SK-N-SH (cell line): ENCODE data around the gene ARHGEF40. TPM values are rescaled to one million over a fixed set of nuclear protein-coding genes. Genes with fewer than 3 reads are reported as not detected.

ENCODE experiments used
- CTCF ChIA-PET: fragments of 300-600, 350-600 bp; formaldehyde crosslinking; extraction: SDS; loops from one replicate; lab custom pipeline; 2021; lab: Yijun Ruan, JAX
- POLR2A ChIA-PET: fragments of 350-600 bp; sonication (Branson Sonifier 250); formaldehyde crosslinking; extraction: SDS; loops from one replicate; lab custom pipeline; 2020; ENCODE audit warnings: antibody characterized with exemption, inconsistent platforms; lab: Yijun Ruan, JAX
- DNase-seq: peaks from one replicate; pipeline ENCODE4 v3.0.0; 2012
- H2AFZ ChIP-seq: fragments of 200-600 bp; sonication (generic); 2 replicates; pipeline ENCODE4 v1.8.1; 2016; ENCODE audit warnings: antibody characterized with exemption, mild to moderate bottlenecking, low read depth
- H3F3A ChIP-seq: fragments of 200-600 bp; sonication (generic); replicated peaks from 2 replicates; pipeline ENCODE3; 2016; ENCODE audit warnings: antibody characterized with exemption, mild to moderate bottlenecking; ENCODE audit not compliant: insufficient read depth
- H3K27ac ChIP-seq, 2 experiments: fragments of 200-500 bp in 1 of 2; fragments of 200-600 bp in 1 of 2; sonication (Bioruptor generic) in 1 of 2; sonication (generic), shearing (Covaris generic) in 1 of 2; 2 replicates each; pipeline versions ENCODE4 v1.5.1 to v1.6.1; 2014 to 2016; ENCODE audit warnings: low read depth in 2 of 2, inconsistent platforms in 1 of 2, low read length in 1 of 2, mild to moderate bottlenecking in 1 of 2, mixed read lengths in 1 of 2
- H3K27me3 ChIP-seq: fragments of 200-600 bp; sonication (generic), shearing (Covaris generic); 2 replicates; pipeline ENCODE4 v1.6.1; 2016; ENCODE audit warnings: mixed run types; ENCODE audit not compliant: insufficient read depth
- H3K36me3 ChIP-seq, 2 experiments: fragments of 200-500 bp in 1 of 2; fragments of 200-600 bp in 1 of 2; sonication (Bioruptor generic) in 1 of 2; sonication (generic) in 1 of 2; replicated peaks in 1 of 2; 2 replicates each; pipeline versions ENCODE3 to v1.5.1; 2014 to 2016; ENCODE audit warnings: low read length in 1 of 2, mild to moderate bottlenecking in 1 of 2; ENCODE audit not compliant: insufficient read depth in 2 of 2, control insufficient read depth in 1 of 2
- H3K4me1 ChIP-seq, 2 experiments: fragments of 200-500 bp in 1 of 2; fragments of 200-600 bp in 1 of 2; sonication (Bioruptor generic) in 1 of 2; sonication (generic), shearing (Covaris generic) in 1 of 2; 2 replicates each; pipeline versions ENCODE4 v1.5.1 to v1.6.1; 2014 to 2016; ENCODE audit warnings: low read depth in 1 of 2, low read length in 1 of 2, mixed run types in 1 of 2; ENCODE audit not compliant: insufficient read depth in 2 of 2, control insufficient read depth in 1 of 2
- H3K4me2 ChIP-seq: fragments of 200-600 bp; sonication (generic), shearing (Covaris generic); 2 replicates; pipeline ENCODE4 v1.6.1; 2017; ENCODE audit warnings: mixed run types
- H3K4me3 ChIP-seq, 2 experiments: fragments of 200-500 bp in 1 of 2; fragments of 200-600 bp in 1 of 2; sonication (Bioruptor generic) in 1 of 2; sonication (generic), shearing (Covaris generic) in 1 of 2; 2 replicates each; pipeline versions ENCODE4 v1.5.1 to v1.8.1; 2014 to 2016; ENCODE audit warnings: low read depth in 2 of 2, inconsistent platforms in 1 of 2, low read length in 1 of 2, mild to moderate bottlenecking in 1 of 2, mixed read lengths in 1 of 2, moderate library complexity in 1 of 2
- H3K79me2 ChIP-seq: fragments of 200-600 bp; sonication (generic); 2 replicates; pipeline ENCODE4 v1.8.1; 2017; ENCODE audit warnings: mild to moderate bottlenecking; ENCODE audit not compliant: insufficient read depth
- H3K9ac ChIP-seq: fragments of 200-600 bp; sonication (generic); 2 replicates; pipeline ENCODE4 v1.6.1; 2017; ENCODE audit warnings: mixed run types
- H3K9me2 ChIP-seq: fragments of 200-600 bp; sonication (generic); 2 replicates; pipeline ENCODE4 v1.6.1; 2017; ENCODE audit warnings: mixed run types
- H3K9me3 ChIP-seq: fragments of 200-600 bp; sonication (generic); 2 replicates; pipeline ENCODE4 v1.6.1; 2017; ENCODE audit warnings: mixed run types, mild to moderate bottlenecking, moderate library complexity
- H4K20me1 ChIP-seq: fragments of 200-600 bp; sonication (generic); 2 replicates; pipeline ENCODE4 v1.6.1; 2017; ENCODE audit warnings: mild to moderate bottlenecking, mixed run types; ENCODE audit not compliant: insufficient read depth
- CHD2 ChIP-seq: fragments of 150-350 bp; IDR thresholded peaks from 2 replicates; pipeline ENCODE4 v1.6.1; 2018; ENCODE audit warnings: low read length; ENCODE audit not compliant: partially characterized antibody
- CTCF ChIP-seq: fragments of 200-600 bp; sonication (generic); IDR thresholded peaks from 2 replicates; pipeline ENCODE4 v1.6.1; 2017; ENCODE audit warnings: antibody characterized with exemption, mild to moderate bottlenecking, moderate library complexity
- ELF1 ChIP-seq: IDR thresholded peaks from 2 replicates; pipeline ENCODE4 v1.4.0; 2012
- EZH2phosphoT487 ChIP-seq: fragments of 200-600 bp; sonication (generic); IDR thresholded peaks from 2 replicates; pipeline ENCODE4 v1.6.1; 2017; ENCODE audit warnings: low read depth, mixed run types, mild to moderate bottlenecking, antibody characterized with exemption, moderate library complexity, borderline replicate concordance
- FOSL2 ChIP-seq: IDR thresholded peaks from 2 replicates; pipeline ENCODE4 v1.4.0; 2012; ENCODE audit warnings: low read depth, mild to moderate bottlenecking, moderate library complexity, borderline replicate concordance
- FOXM1 ChIP-seq: IDR thresholded peaks from 2 replicates; pipeline ENCODE4 v1.4.0; 2012; ENCODE audit warnings: low read depth, mild to moderate bottlenecking
- GABPA ChIP-seq: IDR thresholded peaks from 2 replicates; pipeline ENCODE4 v1.4.0; 2012; ENCODE audit warnings: low read depth, mild to moderate bottlenecking
- GATA2 ChIP-seq: sonication (generic); formaldehyde crosslinking; IDR thresholded peaks from 2 replicates; pipeline ENCODE4 v1.5.0; 2020; ENCODE audit warnings: mild to moderate bottlenecking, missing genetic modification reagents
- IRF3 ChIP-seq: fragments of 150-350 bp; IDR thresholded peaks from 2 replicates; pipeline ENCODE4 v1.6.1; 2016; ENCODE audit warnings: mild to moderate bottlenecking, low read depth, low read length
- JUND ChIP-seq: IDR thresholded peaks from 2 replicates; pipeline ENCODE4 v1.4.0; 2012
- MEF2A ChIP-seq: IDR thresholded peaks from 2 replicates; pipeline ENCODE4 v1.4.0; 2012; ENCODE audit warnings: low read depth, borderline replicate concordance
- NFIC ChIP-seq: IDR thresholded peaks from 2 replicates; pipeline ENCODE4 v1.4.0; 2012; ENCODE audit warnings: borderline replicate concordance
- REST ChIP-seq: IDR thresholded peaks from 2 replicates; pipeline ENCODE4 v1.6.1; 2012; ENCODE audit warnings: mild to moderate bottlenecking, low read depth, low read length, moderate library complexity
- RFX5 ChIP-seq: IDR thresholded peaks from 2 replicates; pipeline ENCODE4 v1.6.1; 2012; ENCODE audit warnings: mild to moderate bottlenecking, improper control_type of control experiment, low read length
- SMC3 ChIP-seq: IDR thresholded peaks from 2 replicates; pipeline ENCODE4 v1.6.1; 2012; ENCODE audit warnings: low read depth, low read length, improper control_type of control experiment
- USF1 ChIP-seq: IDR thresholded peaks from 2 replicates; pipeline ENCODE4 v1.4.0; 2012; ENCODE audit warnings: low read depth, borderline replicate concordance
- USF2 ChIP-seq: fragments of 150-350 bp; IDR thresholded peaks from 2 replicates; pipeline ENCODE4 v1.6.1; 2017; ENCODE audit warnings: antibody characterized with exemption, low read length, low read depth, borderline replicate concordance
- YY1 ChIP-seq: IDR thresholded peaks from 2 replicates; pipeline ENCODE4 v1.4.0; 2012; ENCODE audit warnings: low read depth, mild to moderate bottlenecking
- WGBS: methylation state at CpG from one replicate; pipeline ENCODE4 v1.1.6; 2017; ENCODE audit warnings: low lambda C conversion rate; 5-methylcytosine and 5-hydroxymethylcytosine counted together
- polyA plus RNA-seq, 3 experiments: library from polyadenylated mRNA; depleted of rRNA; stranded (reverse); fragments of >200 nt; gene quantifications; 2 replicates each; pipeline ENCODE4 v1.2.3, GENCODE V29; 2012

Gene ARHGEF40
- polyA plus RNA-seq, 1 of the 3 experiments (the other 2 are of a cell fraction): 58.8 TPM

- H3F3A ChIP-seq: no peaks in the 10 kb centered on the region
- no peaks in the 10 kb centered on the region for H3K79me2 ChIP-seq
- H3K9me3 ChIP-seq: no peaks in the 10 kb centered on the region
- H3K9me2 ChIP-seq: no peaks in the 10 kb centered on the region
- 17% methylated on average over 1 of the region's 1 CpG for WGBS
- no peak for DNase-seq
- TF ChIP-seq REST: no peak
- no peak for TF ChIP-seq ELF1
- TF ChIP-seq RFX5: no peak
- no peak for TF ChIP-seq FOXM1
- no peak for TF ChIP-seq GATA2
- TF ChIP-seq USF1: no peak
- no peak for TF ChIP-seq JUND
- no peak for TF ChIP-seq YY1
- no peak for TF ChIP-seq EZH2phosphoT487
- no peaks in the 10 kb centered on the region; the same call in 1 of the 2 replicates for H3K27me3 ChIP-seq
- H3K4me3 ChIP-seq: no peak overlapping the region
- no peak overlapping the region for H3K27ac ChIP-seq
- H2AFZ ChIP-seq: no peak overlapping the region
- ChIA-PET POLR2A (no interaction called here), CTCF (interaction anchor here (1.4 to 1.5 kb wide), 2 partner anchors 14 to 17 kb away, joined by 3 to 4 read pairs; no protein-coding TSS in a partner anchor)
- H3K4me2 ChIP-seq: no peak overlapping the region
- H3K36me3 ChIP-seq: no peaks in the 10 kb centered on the region
- H4K20me1 ChIP-seq: no peaks in the 10 kb centered on the region
- no peaks in the 10 kb centered on the region for H3K4me1 ChIP-seq
- no peak overlapping the region for H3K9ac ChIP-seq
Measured at GRCh38 chr14:21121122-21121521, 51.0 kb downstream of the ARHGEF40 start.

GRCh38 chr14:21123429-21123828 lies 53.3 kb downstream of the ARHGEF40 start:
- H3K4me3 ChIP-seq: no peak overlapping the region
- H3K9me3 ChIP-seq: no peaks in the 10 kb centered on the region
- no peak overlapping the region for H3K9ac ChIP-seq
- no peak for DNase-seq
- H3K36me3 ChIP-seq: no peaks in the 10 kb centered on the region
- H3F3A ChIP-seq: no peaks in the 10 kb centered on the region
- WGBS: 8% methylated on average over 1 of the region's 1 CpG
- H4K20me1 ChIP-seq: no peaks in the 10 kb centered on the region
- H3K4me1 ChIP-seq: no peaks in the 10 kb centered on the region
- POLR2A ChIA-PET: no interaction called here
- CTCF ChIA-PET: interaction anchor here (0.5 to 5.2 kb wide), 7 partner anchors 13 to 865 kb away, joined by 3 to 29 read pairs (median 6); no protein-coding TSS in a partner anchor
- TF ChIP-seq SMC3: no peak
- no peak for TF ChIP-seq NFIC
- no peak for TF ChIP-seq CTCF
- TF ChIP-seq MEF2A: no peak
- no peak for TF ChIP-seq RFX5
- TF ChIP-seq FOSL2: no peak
- TF ChIP-seq IRF3: no peak
- TF ChIP-seq CHD2: no peak
- TF ChIP-seq FOXM1: no peak
- TF ChIP-seq USF2: no peak
- TF ChIP-seq GABPA: no peak
- TF ChIP-seq, all 33 proteins: peak for 0
- Histone ChIP-seq H3K27me3 (peaks cover 7% of the 10 kb centered on the region; the same call in 1 of the 2 replicates), H3K79me2 (no peaks in the 10 kb centered on the region), H3K27ac (no peak overlapping the region), H3K4me2 (no peak overlapping the region), H2AFZ (no peak overlapping the region), H3K9me2 (no peaks in the 10 kb centered on the region)
